Neutrophil (primary cell): ENCODE results near the gene INCENP.

ENCODE experiments used
- H3K27ac ChIP-seq: fragments of 200-600 bp; sonication (generic); 2 replicates; pipeline ENCODE4 v1.5.1; 2016; ENCODE audit warnings: mild to moderate bottlenecking, moderate library complexity
- H3K27me3 ChIP-seq: fragments of 200-600 bp; sonication (generic); 2 replicates; pipeline ENCODE4 v1.6.0; 2016; ENCODE audit warnings: mild to moderate bottlenecking
- H3K36me3 ChIP-seq: fragments of 200-600 bp; sonication (generic); 2 replicates; pipeline ENCODE4 v1.5.1; 2017
- H3K4me1 ChIP-seq, 2 experiments: fragments of 200-600 bp in 1 of 2; sonication (generic) in 1 of 2; 1 replicate in 1 of 2; 2 replicates in 1 of 2; pipeline versions ENCODE4 v1.5.1 to v1.6.1; 2013 to 2016; ENCODE audit warnings: low read depth in 1 of 2, low read length in 1 of 2, mild to moderate bottlenecking in 1 of 2, moderate library complexity in 1 of 2; ENCODE audit not compliant: control insufficient read depth in 1 of 2, insufficient read depth in 1 of 2
- H3K4me3 ChIP-seq, 2 experiments: fragments of 200-600 bp in 1 of 2; sonication (generic) in 1 of 2; 1 replicate in 1 of 2; 2 replicates in 1 of 2; pipeline ENCODE4 v1.5.1; 2013 to 2016; ENCODE audit warnings: low read depth in 1 of 2, low read length in 1 of 2, mild to moderate bottlenecking in 1 of 2, moderate library complexity in 1 of 2
- H3K9me3 ChIP-seq: fragments of 200-600 bp; sonication (generic); 2 replicates; pipeline ENCODE4 v1.5.1; 2016
- CTCF ChIP-seq: fragments of 200-600 bp; sonication (generic); IDR thresholded peaks from 2 replicates; pipeline ENCODE4 v1.5.1; 2016; ENCODE audit warnings: antibody characterized with exemption

Gene INCENP

GRCh38 chr11:62201376-62201775 is 77.6 kb downstream of the INCENP start:
- no peak for TF ChIP-seq CTCF
- Histone ChIP-seq H3K27ac (no peak overlapping the region), H3K9me3 (no peaks in the 10 kb centered on the region), H3K4me1 (no peaks in the 10 kb centered on the region), H3K4me3 (no peak overlapping the region), H3K36me3 (no peaks in the 10 kb centered on the region), H3K27me3 (peaks cover 4% of the 10 kb centered on the region)
